Natural killer cell (primary cell): ENCODE data around the gene C1orf21. TPM values are rescaled to one million over a fixed set of nuclear protein-coding genes. Genes with fewer than 3 reads are reported as not detected.
A peak's percentile ranks its signal among the peaks of the same experiment; 100 is the strongest.
"Not testable (repeated sequence)": the region's sequence is repeated elsewhere in the genome, so short reads cannot be mapped to it uniquely, and the experiment has no call there.

Source experiments
- ATAC-seq, 3 donors: fragments of 150-1000 bp in 2 of 3; fragments of 200-7000 bp in 1 of 3; cut with Tn5 transposase; 1 replicate in 1 of 3; 2 replicates in 2 of 3; pipeline ENCODE4 v1.10.0; 2021; ENCODE audit warnings: mild to moderate bottlenecking in 2 of 3, moderate library complexity in 2 of 3
- DNase-seq, 2 donors: peaks; one replicate each; pipeline versions ENCODE4 v3.0.0 to v3.0.0-alpha.2; 2013 to 2021; ENCODE audit warnings: mixed read lengths in 1 of 2
- H3K27ac ChIP-seq: one replicate; pipeline ENCODE4 v1.5.1; 2013; ENCODE audit warnings: mild to moderate bottlenecking, low read length
- H3K27me3 ChIP-seq: one replicate; pipeline ENCODE4 v1.6.1; 2013; ENCODE audit warnings: low read length; ENCODE audit not compliant: control insufficient read depth, insufficient read depth
- H3K36me3 ChIP-seq: one replicate; pipeline ENCODE4 v1.6.1; 2013; ENCODE audit warnings: low read length; ENCODE audit not compliant: control insufficient read depth, insufficient read depth
- H3K4me1 ChIP-seq: one replicate; pipeline ENCODE4 v1.6.1; 2013; ENCODE audit warnings: low read length; ENCODE audit not compliant: control insufficient read depth, insufficient read depth
- H3K4me3 ChIP-seq: one replicate; pipeline ENCODE4 v1.5.1; 2013; ENCODE audit warnings: low read length
- H3K9me3 ChIP-seq: one replicate; pipeline ENCODE4 v1.6.1; 2013; ENCODE audit warnings: low read length; ENCODE audit not compliant: control insufficient read depth, insufficient read depth
- H3K27ac Mint-ChIP-seq, 2 donors: one replicate each; pipeline ENCODE4 v1.8.0; 2022; ENCODE audit warnings: mild to moderate bottlenecking in 2 of 2, mixed read lengths in 2 of 2, moderate library complexity in 1 of 2
- H3K27me3 Mint-ChIP-seq, 2 donors: one replicate each; pipeline ENCODE4 v1.8.0; 2022; ENCODE audit warnings: low read depth in 2 of 2, mixed read lengths in 2 of 2
- H3K36me3 Mint-ChIP-seq: one replicate; pipeline ENCODE4 v1.8.0; 2022; ENCODE audit warnings: mixed read lengths
- H3K4me1 Mint-ChIP-seq, 2 donors: one replicate each; pipeline ENCODE4 v1.8.0; 2022; ENCODE audit warnings: mixed read lengths in 2 of 2
- H3K4me3 Mint-ChIP-seq: one replicate; pipeline ENCODE4 v1.8.0; 2022; ENCODE audit warnings: mild to moderate bottlenecking, moderate library complexity, mixed read lengths
- H3K9me3 Mint-ChIP-seq, 2 donors: one replicate each; pipeline ENCODE4 v1.8.0; 2022; ENCODE audit warnings: mixed read lengths in 2 of 2
- CTCF ChIP-seq: fragments of 200-600 bp; IDR thresholded peaks from one replicate; pipeline ENCODE4 v1.8.0; 2022; ENCODE audit warnings: antibody characterized with exemption
- WGBS: methylation state at CpG from one replicate; pipeline ENCODE4 v1.1.7; 2013; ENCODE audit warnings: missing lambda C conversion rate; ENCODE audit not compliant: insufficient coverage; 5-methylcytosine and 5-hydroxymethylcytosine counted together
- intact Hi-C: fragments of 100-400 bp; cut with micrococcal nuclease; formaldehyde crosslinking; loops from one replicate; pipeline ENCODE4 v1.14.2; 2022
- total RNA-seq, 4 donors: library from RNA; stranded (reverse); fragments of 120-200 nt in 1 of 4; gene quantifications; one replicate each; pipeline versions ENCODE4 v1.2.3 to v1.2.4, GENCODE V29; 2013 to 2022

C1orf21 gene
- total RNA-seq: 100 to 1,000 TPM in 1 of 3 donors, 10 to 100 TPM in 2; 84.3 to 111 (median 88.3) TPM
- 66.6 TPM for total RNA-seq (2013)

- no peaks in the 10 kb centered on the region for H3K36me3 Mint-ChIP-seq
- peak within 1 kb of the TSS; percentile 92 to 96 for H3K27ac Mint-ChIP-seq
- peaks cover 55 to 58% of the 10 kb centered on the region in 2 donors for H3K4me1 Mint-ChIP-seq
- ATAC-seq (peak; percentile 77 to 88 (median 79)), DNase-seq (peak; percentile 81 to 90)
- Histone ChIP-seq H3K27me3 (no peaks in the 10 kb centered on the region), H3K27ac (peak within 1 kb of the TSS; percentile 93), H3K4me3 (peak within 1 kb of the TSS; percentile 84), H3K9me3 (no peaks in the 10 kb centered on the region), H3K4me1 (peaks cover 12% of the 10 kb centered on the region), H3K36me3 (no peaks in the 10 kb centered on the region)
- under 1% methylated on average over 73 of the region's 73 CpGs for WGBS
- H3K9me3 Mint-ChIP-seq: no peaks in the 10 kb centered on the region
- H3K27me3 Mint-ChIP-seq: no peaks in the 10 kb centered on the region
- H3K4me3 Mint-ChIP-seq: peak within 1 kb of the TSS; percentile 90
- TF ChIP-seq CTCF: no peak
- intact Hi-C loops: loop anchor here (1.0 to 10.0 kb wide), 5 partner anchors 66 to 1988 kb away; partner anchors contain the start of genes ODR4, TPR and TSEN15
Measured at GRCh38 chr1:184386312-184387068, at the start of gene C1orf21. TSS of gene C1orf21 (plus strand) at chr1:184387029. CDS start at chr1:184477510, 90,481 bp downstream.

- ATAC-seq, H3K27ac Mint-ChIP-seq, intact Hi-C loops, H3K9me3 Mint-ChIP-seq, H3K27me3 ChIP-seq, H3K9me3 ChIP-seq, H3K4me3 ChIP-seq, H3K27ac ChIP-seq, DNase-seq, H3K4me3 Mint-ChIP-seq, H3K36me3 Mint-ChIP-seq, H3K4me1 Mint-ChIP-seq, H3K36me3 ChIP-seq, H3K4me1 ChIP-seq, H3K27me3 Mint-ChIP-seq: not testable (repeated sequence)
- no CpG with 5 or more reads among the region's 1 CpG for WGBS
Measured at GRCh38 chr1:184337865-184338264, 49.0 kb upstream of the C1orf21 start.

GRCh38 chr1:184340984-184341383 is 45.8 kb upstream of the C1orf21 start:
- intact Hi-C loops: no loop called here
- H3K4me1 Mint-ChIP-seq: no peaks in the 10 kb centered on the region
- Histone ChIP-seq H3K27me3 (no peaks in the 10 kb centered on the region), H3K27ac (no peak overlapping the region), H3K9me3 (no peaks in the 10 kb centered on the region), H3K36me3 (no peaks in the 10 kb centered on the region), H3K4me1 (no peaks in the 10 kb centered on the region), H3K4me3 (no peak overlapping the region)
- DNase-seq (peak in 1 of 2 donors; percentile 13), ATAC-seq (no peak)
- H3K36me3 Mint-ChIP-seq: peaks cover 12% of the 10 kb centered on the region
- H3K4me3 Mint-ChIP-seq: no peak overlapping the region
- no peaks in the 10 kb centered on the region for H3K27me3 Mint-ChIP-seq
- TF ChIP-seq CTCF: no peak
- 100% methylated on average over 1 of the region's 1 CpG for WGBS
- peaks cover 0 to 2% of the 10 kb centered on the region in 2 donors for H3K9me3 Mint-ChIP-seq
- no peak overlapping the region for H3K27ac Mint-ChIP-seq

GRCh38 chr1:184350573-184350972 is 36.3 kb upstream of the C1orf21 start:
- Histone ChIP-seq H3K27ac (no peak overlapping the region), H3K9me3 (no peaks in the 10 kb centered on the region), H3K36me3 (no peaks in the 10 kb centered on the region), H3K4me1 (no peaks in the 10 kb centered on the region), H3K27me3 (peaks cover 3% of the 10 kb centered on the region), H3K4me3 (no peak overlapping the region)
- no peak overlapping the region for H3K4me3 Mint-ChIP-seq
- no peaks in the 10 kb centered on the region for H3K4me1 Mint-ChIP-seq
- H3K9me3 Mint-ChIP-seq: no peaks in the 10 kb centered on the region
- no peak for TF ChIP-seq CTCF
- DNase-seq: no peak
- H3K36me3 Mint-ChIP-seq: no peaks in the 10 kb centered on the region
- H3K27ac Mint-ChIP-seq: no peak overlapping the region
- peaks cover 0 to 12% of the 10 kb centered on the region in 2 donors for H3K27me3 Mint-ChIP-seq
- whole genome bisulfite sequencing: 95% methylated on average over 2 of the region's 2 CpGs
- intact Hi-C loops: no loop called here
- no peak for ATAC-seq
